HT-29 (cell line): ENCODE data around the gene ARPC1A. TPM values are rescaled to one million over a fixed set of nuclear protein-coding genes. Genes with fewer than 3 reads are reported as not detected.
A peak's percentile ranks its signal among the peaks of the same experiment; 100 is the strongest.
"Not testable (repeated sequence)": the region's sequence is repeated elsewhere in the genome, so short reads cannot be mapped to it uniquely, and the experiment has no call there.

Source experiments
- DNase-seq: peaks from one replicate; pipeline ENCODE4 v3.0.0-alpha.2; 2015; ENCODE audit warnings: low spot score
- total RNA-seq: library from RNA; depleted of rRNA; stranded (reverse); fragments of >200 nt; shearing (Covaris generic); gene quantifications from 2 replicates; pipeline ENCODE4 v1.2.3, GENCODE V29; 2014; rRNA removed

The ARPC1A gene
- total RNA-seq = 120 and 151 TPM in 2 replicates

DNA sequence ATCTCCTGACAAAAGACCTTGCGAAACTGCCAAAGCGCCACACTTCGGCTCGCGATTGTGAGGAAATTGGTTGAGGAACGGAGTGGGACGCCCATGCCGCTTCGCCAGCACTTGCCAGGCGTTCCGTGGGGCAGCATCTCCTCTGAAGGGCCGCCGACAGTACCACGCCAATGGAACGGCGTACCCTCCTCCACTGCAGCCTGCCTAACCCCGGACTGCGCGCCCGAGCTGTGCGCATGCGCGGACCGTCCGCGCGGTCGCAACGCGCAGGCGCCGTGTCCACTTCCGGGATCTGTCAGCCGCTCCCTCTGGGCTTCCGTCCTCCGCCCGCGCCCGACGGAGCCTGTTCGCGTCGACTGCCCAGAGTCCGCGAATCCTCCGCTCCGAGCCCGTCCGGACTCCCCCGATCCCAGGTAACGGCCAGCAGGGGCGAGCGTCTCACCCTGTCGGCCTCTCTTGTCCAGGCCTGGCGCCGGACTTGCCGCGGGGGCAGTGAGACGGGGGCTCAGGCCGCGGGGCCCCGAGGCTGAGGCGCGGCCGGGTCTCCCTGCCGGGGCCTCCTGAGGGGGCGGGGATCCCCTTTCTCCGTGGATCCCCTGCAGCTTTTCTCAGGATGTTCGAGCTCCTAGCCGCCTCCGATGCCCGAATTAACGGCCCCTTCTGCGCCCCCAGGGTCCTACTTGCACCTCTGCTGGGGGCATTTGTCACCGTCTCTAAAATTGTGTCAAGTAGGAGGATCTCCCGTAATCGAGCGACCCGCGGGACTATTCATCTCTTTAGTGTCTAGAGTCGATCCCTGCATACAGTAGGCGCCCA is at the start of gene ARPC1A:
Gene ARPC1A, plus strand, starts transcription at position 307 of the 816 bp plus-strand sequence. CDS start 7,456 bp downstream, outside the sequence.
- DNase-seq = peak; percentile 98

GRCh38 chr7:99278180-99278579 is 47.5 kb upstream of the ARPC1A start:
- no peak for DNase-seq

GRCh38 chr7:99284165-99284564 is 41.5 kb upstream of the ARPC1A start:
- not testable (repeated sequence) for DNase-seq

DNA sequence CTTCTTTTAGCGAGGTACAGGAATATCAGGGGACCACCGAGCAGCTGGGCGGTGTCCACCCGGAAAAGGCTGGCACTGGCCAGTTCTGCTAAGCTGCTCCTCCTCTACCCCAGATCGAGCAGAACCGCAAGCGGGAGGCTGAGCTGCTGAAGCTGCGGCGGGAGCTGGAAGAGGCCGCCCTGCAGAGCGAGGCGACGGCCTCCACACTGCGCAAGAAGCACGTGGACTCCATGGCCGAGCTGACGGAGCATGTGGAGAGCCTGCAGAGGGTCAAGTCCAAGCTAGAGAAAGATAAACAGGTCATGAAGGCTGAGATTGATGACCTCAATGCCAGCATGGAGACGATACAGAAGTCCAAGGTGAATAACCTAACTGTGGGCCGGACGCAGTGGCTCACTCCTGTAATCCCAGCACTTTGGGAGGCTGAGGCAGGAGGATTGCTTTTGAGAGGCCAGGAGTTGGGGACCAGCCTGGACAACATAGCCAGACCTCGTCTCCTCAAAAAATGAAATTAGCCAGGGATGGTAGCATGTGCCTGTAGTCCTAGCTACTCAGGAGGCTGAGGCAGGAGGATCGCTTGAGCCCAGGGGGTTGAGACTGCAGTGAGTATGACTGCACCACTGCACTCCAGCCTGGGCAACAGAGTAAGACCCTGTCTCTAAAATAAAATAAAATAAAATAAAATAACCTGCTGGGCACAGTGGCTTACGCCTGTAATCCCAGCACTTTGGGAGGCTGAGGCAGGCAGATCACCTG is 37.7 kb upstream of the ARPC1A start:
- DNase-seq = no peak

DNA sequence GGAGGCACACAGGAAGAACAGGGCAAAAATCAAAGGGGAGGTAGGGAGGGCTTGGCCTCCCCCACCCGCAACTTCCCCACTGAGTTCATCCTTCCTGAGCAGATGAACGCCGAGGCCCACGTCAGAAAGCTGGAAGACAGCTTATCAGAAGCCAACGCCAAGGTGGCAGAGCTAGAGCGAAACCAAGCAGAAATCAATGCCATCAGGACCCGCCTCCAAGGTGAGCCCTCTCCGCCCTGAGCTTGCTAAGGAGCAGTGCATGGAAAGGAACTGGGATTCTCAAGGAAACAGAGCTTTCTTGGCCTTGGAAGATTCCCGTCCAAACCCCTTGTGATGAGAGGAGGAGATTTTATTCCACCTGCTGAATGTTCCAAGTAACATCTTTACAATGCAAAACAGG is 36.5 kb upstream of the ARPC1A start:
- no peak for DNase-seq

- DNase-seq = not testable (repeated sequence)
Measured at GRCh38 chr7:99290148-99290547, 35.5 kb upstream of the ARPC1A start.

DNA sequence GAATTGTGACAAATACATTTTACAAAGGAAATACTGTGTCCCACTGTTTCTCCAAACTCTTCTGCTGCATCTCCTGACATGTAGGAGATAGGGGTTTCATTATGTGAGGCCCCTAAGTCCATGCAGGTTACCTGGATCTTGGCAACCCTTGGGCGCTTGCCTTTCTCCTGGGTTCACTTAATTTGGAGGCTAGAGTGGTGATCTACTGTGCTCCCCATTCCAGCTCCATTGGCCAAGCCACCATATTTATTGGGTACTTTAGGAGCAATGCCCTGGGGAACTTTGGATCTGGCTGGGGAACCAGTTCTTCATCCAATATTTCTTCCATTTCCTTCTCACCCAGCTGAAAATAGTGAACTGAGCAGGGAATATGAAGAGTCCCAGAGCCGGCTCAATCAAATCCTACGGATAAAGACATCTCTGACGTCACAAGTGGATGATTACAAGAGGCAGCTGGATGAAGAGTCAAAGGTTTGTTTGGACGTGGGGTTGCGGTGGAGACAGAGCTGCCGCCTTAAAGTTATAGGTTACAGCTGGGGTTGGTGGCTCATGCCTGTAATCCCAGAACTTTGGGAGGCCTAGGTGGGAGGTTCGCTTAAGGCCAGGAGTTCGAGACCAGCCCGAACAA is 34.6 kb upstream of the ARPC1A start:
- no peak for DNase-seq

- no peak for DNase-seq
Measured at GRCh38 chr7:99292127-99292526, 33.6 kb upstream of the ARPC1A start.

GRCh38 chr7:99293167-99293566 is 32.5 kb upstream of the ARPC1A start:
- DNase-seq = no peak

DNA sequence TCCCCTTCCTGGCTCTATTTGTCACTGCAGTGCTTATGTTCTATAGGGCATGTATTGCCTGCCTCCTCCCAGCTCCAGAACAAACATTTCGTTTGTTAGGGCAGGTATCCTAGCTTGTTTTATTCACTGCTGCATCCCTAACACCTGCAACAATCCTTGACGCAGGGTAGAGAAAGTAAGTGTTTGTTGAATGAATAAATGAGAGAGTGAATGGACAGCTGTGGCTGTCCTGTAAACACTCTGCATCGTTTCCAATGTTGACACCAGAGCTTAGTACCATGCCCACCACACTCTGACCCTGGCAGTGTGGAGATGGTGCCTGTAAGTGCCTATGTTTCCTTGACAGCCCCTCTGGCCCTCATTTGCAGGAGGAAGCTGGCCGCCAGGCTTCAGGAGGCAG is 32.0 kb upstream of the ARPC1A start:
- no peak for DNase-seq

DNA sequence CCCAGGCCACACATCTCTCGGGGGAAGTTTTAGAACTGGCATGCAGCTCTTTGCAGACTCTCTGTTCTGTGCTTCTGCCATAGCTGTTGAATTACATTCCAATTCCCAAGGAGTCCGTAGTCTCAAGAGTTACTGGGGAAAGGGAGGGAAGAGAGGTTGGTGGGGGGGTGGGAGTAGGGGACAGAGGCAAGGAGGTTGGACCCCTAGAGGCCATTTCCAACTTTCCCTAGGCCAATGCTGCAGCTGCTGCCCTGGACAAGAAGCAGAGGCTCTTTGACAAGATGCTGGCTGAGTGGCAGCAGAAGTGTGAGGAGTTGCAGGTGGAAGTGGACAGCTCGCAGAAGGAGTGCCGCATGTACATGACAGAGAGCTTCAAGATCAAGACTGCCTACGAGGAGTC is 29.2 kb upstream of the ARPC1A start:
- DNase-seq = no peak

DNA sequence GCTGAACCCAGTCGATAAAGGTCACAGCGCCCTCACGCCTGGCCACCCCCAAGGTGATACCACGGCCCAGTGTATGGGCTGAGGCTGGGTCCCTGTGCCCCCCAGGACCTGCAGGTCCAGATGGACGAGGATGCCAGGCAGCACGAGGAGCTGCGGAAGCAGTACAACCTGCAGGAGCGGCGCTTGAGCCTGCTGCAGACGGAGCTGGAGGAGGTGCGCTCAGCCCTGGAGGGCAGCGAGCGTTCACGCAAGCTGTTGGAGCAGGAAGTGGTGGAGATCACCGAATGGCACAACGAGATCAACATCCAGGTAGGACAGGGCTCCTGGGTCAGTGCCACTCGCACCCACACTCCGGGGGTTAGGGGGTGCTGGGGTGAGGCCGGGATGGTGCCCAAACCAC is 24.2 kb upstream of the ARPC1A start:
- no peak for DNase-seq

DNA sequence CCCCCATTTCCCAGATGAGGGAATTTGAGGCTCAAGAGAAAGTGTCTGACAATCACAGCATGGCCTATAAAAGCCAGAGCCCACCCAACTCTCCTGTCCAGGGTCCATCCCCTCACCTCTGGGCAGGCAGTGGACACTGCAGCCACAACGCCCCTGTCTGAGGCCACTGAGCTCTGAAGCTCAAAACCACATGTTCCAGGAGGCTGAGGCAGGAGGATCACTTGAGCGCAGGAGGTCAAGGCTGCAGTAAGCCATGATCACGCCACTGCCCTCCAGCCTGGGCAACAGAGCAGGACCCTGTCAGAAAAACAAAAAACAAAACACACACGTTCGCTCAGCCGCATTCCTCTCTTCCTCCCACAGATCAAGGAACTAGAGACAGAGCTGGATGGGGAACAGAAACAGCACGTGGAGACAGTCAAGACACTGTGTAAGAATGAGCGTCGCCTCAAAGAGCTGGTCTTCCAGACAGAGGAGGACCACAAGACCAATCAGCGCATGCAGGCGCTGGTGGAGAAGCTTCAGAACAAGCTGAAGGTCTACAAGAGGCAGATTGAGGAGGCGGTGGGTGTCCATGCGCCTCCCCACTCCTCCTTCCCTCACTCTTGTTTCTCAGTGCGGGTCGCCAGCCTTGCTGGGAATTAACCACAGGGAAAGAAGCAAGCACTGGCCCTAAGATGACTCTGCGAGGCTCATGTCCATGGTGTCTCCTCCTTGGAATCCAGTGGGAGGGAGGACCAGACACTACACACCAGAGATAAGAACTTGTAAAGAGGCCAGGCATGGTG is 20.0 kb upstream of the ARPC1A start:
- DNase-seq = no peak

GRCh38 chr7:99308461-99309074 is 17.1 kb upstream of the ARPC1A start:
- no peak for DNase-seq

GRCh38 chr7:99309111-99309510 is 16.6 kb upstream of the ARPC1A start:
- no peak for DNase-seq

- no peak for DNase-seq
Measured at GRCh38 chr7:99310004-99310403, 15.7 kb upstream of the ARPC1A start.

GRCh38 chr7:99311702-99312101 is 14.0 kb upstream of the ARPC1A start:
- DNase-seq = no peak

DNA sequence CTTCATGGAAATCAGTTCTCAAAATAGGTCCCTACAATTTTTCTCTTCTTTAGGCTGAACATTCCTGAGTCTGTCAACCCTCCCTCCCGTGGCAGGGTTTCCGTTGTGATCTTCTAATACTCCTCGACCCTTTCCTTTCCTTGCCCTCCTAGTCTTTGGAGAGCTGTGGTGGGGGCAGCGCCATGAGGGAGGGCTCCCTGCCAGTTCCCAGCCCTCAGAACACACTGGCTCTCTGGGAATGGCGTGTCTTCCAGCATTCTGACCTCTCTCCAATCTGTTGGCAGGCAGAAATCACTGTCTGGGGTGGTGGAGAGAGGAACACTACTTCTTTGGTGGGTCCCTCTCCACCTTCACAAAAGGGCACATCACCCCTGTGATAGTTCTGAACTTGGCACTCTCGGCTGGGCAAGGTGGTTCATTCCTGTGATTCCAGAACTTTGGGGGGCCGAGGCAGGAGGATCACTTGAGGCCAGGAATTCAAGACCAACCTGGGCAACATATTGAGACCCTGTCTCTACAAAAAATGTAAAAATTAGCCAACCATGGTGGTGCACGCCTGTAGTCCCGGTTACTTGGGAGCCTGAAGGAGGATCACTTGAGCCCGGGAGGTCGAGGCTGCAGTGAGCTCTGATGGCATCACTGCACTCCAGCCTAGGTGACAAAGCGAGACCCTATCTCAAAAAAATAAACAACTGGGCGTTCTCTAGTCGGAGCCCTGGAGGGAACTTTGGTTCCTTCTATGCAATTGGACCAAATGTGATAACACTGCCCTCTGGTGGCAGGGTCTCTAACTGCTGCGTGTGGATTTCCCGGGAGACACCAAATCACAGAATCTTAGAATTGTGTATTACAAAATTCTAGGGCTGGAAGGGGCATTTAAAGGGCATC is 13.1 kb upstream of the ARPC1A start:
- DNase-seq = peak; percentile 88

GRCh38 chr7:99313204-99313573 is 12.5 kb upstream of the ARPC1A start:
- DNase-seq = no peak

DNA sequence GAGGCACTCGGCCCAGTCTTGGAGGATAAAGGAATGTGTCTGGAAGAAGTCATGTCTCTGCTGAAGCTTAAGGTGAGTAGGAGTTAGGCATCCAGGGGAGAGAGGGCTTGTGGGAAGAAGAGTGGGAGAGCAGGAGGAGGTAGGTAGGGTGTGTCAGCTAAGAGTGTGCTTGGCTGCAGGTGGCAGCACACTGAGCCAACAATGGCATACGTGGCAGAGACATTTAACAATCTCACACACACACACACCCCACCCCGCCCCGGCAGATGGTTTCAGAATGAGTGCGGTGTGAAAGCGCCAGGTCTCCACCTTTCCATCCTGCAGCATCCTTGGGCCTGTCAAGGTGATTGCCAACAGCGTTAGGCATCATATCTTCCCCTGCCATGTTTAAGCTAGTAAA is 11.2 kb upstream of the ARPC1A start:
- peak; percentile 26 for DNase-seq
